Activated CD8-positive, alpha-beta memory T cell treated with anti-CD3 and anti-CD28 coated beads for 36 hours (primary cell): ENCODE measurements around the gene HSD17B7. TPM values are rescaled to one million over a fixed set of nuclear protein-coding genes. Genes with fewer than 3 reads are reported as not detected.

Experiments
- CTCF ChIA-PET: fragments of 350-600 bp; sonication (Branson Sonifier 250); formaldehyde crosslinking; loops from one replicate; lab custom pipeline; 2021; ENCODE audit warnings: antibody characterized with exemption; lab: Charles Lee
- POLR2A ChIA-PET: fragments of 350-600 bp; sonication (Branson Sonifier 250); formaldehyde crosslinking; loops from one replicate; lab custom pipeline; 2021; ENCODE audit warnings: antibody characterized with exemption; lab: Charles Lee
- total RNA-seq, 2 experiments: library from RNA; stranded (reverse); gene quantifications; one replicate each; pipeline ENCODE4 v1.2.3, GENCODE V29; 2021

Gene HSD17B7
- total RNA-seq, 2 experiments from 2014 or later, result 22.2 to 25.4 TPM

DNA sequence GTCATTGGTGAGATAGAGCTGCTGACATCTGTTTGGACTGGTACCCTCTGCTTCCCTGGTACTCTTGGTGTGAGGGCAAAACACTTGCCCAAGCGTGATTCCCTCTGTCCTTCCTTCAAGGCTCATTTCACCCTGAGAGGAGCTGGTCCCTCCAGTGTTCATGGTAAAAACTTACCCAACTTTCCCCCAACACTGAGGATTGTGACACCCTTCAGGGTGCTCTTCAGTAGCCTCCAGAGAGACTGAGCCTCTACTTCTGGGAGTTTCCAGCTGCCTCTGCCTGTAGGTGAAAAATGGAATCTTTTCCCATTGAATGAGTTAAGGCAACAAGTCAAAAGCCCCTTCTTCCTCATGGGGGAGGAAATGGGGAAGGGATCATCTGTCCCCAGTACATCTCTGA lies 60.8 kb downstream of the HSD17B7 start:
- CTCF ChIA-PET, result interaction anchor here (0.7 kb wide), 1 partner anchor 280 kb away, joined by 4 read pairs; no protein-coding TSS in a partner anchor
- POLR2A ChIA-PET, result no interaction called here

DNA sequence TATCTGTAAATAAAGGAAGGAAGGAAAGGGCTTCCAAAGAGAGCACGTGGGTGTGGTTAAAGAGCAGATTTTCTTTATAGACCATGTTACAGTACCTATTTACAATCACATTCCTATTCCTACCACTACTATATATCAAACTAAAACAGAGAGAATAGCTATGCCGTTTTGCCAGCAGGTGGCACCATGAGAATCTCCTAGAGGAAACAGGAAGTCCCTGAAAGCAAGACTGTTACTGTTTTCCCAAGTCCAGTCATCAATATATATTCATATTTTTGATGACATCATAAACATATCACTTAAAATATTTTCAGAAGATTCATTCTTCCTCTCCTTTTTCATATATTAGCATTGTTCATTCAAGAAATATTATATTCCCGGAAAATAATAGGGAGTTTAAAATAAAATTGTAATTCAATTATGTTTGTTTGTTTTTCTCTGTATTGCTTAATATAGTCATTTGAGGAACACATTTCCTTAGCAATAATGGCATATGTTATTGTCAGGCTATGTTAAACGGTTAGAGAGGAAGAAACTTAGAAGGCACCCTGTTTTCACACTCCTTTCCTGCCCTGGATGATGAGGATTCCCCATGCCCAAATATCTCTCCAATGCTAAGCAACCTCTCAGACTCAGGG lies 63.9 kb downstream of the HSD17B7 start:
- POLR2A ChIA-PET, result no interaction called here
- CTCF ChIA-PET, result interaction anchor here (0.7 to 1.0 kb wide), 2 partner anchors 321 to 459 kb away, joined by 3 to 5 read pairs; no protein-coding TSS in a partner anchor

- ChIA-PET CTCF (no interaction called here), POLR2A (no interaction called here)
Observed at GRCh38 chr1:162855461-162856150, 65.1 kb downstream of the HSD17B7 start.

- ChIA-PET CTCF (no interaction called here), POLR2A (no interaction called here)
Observed at GRCh38 chr1:162856260-162856659, 65.8 kb downstream of the HSD17B7 start.

DNA sequence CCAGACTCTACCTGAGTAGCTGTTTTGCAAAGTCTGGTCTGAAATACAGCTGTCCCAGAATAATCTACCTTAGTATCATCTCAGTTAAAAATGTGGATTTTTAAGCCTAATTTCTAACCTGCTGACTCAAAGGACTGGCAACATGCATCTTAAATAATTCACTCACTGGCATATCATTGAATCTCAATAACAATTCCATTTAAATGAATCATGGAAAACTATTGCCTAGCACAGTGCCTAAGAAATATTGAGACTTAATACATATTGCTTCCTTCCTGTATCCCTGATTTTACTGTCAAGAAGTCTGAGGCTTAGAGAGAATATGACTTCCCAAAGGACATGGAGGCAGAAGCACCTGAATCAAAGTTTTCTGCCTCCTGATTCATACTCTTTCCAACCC lies 67.3 kb downstream of the HSD17B7 start:
- CTCF ChIA-PET, result no interaction called here
- POLR2A ChIA-PET, result no interaction called here

DNA sequence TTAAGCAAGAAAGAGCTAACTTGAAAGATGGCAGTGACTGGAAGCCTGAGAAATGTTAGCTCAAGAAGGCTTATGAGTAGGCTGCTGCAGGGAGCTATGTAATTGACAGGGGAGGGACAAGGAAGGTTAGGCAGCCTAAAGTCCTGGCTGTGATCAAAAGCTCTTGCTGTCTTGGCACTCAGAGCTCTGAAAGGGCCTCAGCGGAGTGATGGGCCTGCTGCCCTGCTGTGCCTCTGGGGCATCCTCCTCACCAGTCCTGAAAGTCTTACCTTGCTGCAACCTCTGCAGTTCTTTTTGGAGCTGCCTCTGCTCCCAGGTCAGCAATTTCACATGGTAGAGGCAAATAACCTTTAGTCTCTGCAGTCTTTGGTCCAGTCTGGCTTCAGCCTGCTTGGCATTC lies 68.7 kb downstream of the HSD17B7 start:
- POLR2A ChIA-PET, result no interaction called here
- CTCF ChIA-PET, result no interaction called here

DNA sequence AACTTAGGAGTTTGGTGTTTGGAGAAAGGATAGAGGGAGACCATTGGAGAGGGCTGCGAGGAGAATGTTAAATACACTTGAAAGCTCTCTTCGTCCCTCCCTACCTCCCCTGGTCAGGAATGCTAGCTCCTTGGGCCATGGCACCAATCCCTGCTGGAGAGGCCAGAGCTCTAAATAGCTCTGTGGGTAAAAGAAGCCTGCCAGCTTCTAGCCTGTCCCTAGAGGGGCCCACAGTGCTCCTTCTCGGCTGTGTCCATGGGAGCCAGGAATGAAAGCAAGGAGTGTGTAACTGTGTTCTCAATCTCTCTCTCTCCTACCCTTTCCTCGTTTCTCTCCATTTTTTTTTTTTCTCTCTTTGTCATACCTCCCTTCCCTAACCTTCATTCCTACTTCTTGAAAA lies 70.6 kb downstream of the HSD17B7 start, which contains the start of gene CCDC190:
CCDC190 (minus strand) TSS at position 75 of the 400 bp plus-strand sequence. CDS start 1,529 bp downstream, outside the sequence.
- ChIA-PET CTCF (no interaction called here), POLR2A (no interaction called here)

GRCh38 chr1:162861625-162862024 lies 71.1 kb downstream of the HSD17B7 start:
- POLR2A ChIA-PET, result no interaction called here

More at GRCh38 chr1:162861625-162862024, 71.1 kb downstream of the HSD17B7 start:
- CTCF ChIA-PET, result no interaction called here

Other genes with a start within 250 kb of the HSD17B7 start
- gene UAP1, start 229.0 kb upstream of the HSD17B7 start, total RNA-seq, result 10 to 100 TPM; 43.1 to 46.8 TPM
- under 1 TPM; 0.17 to 0.36 TPM for gene DDR2, start 158.2 kb upstream of the HSD17B7 start, total RNA-seq
- gene CCDC190, start 70.5 kb downstream of the HSD17B7 start, total RNA-seq, result not detected